Measurements from ENCODE around the gene MBD3L2B.

The MBD3L2B gene

GRCh38 chr19:7006135-7006704, 15.0 kb downstream of the MBD3L2B start:
- DNase-seq (ENCODE audit: extremely low read depth, insufficient read length), result no peak
- no peak for TF ChIP-seq CTCF (IDR thresholded peaks at IDR 0.05; ENCODE audit: insufficient read depth, low read length, poor library complexity, severe bottlenecking)
- H3K27me3 ChIP-seq (replicated peaks; ENCODE audit: control insufficient read depth, insufficient read depth, low read length), result no peaks in the 10 kb centered on the region
- H3K4me3 ChIP-seq (replicated peaks; ENCODE audit: low read depth, low read length), result no peak overlapping the region
- H3K36me3 ChIP-seq (ENCODE audit: control insufficient read depth, insufficient read depth, low read length), result no peaks in the 10 kb centered on the region

- DNase-seq (ENCODE audit: extremely low read depth, insufficient read length), result no peak
- no peaks in the 10 kb centered on the region for H3K36me3 ChIP-seq (ENCODE audit: control insufficient read depth, insufficient read depth, low read length)
- peak; percentile 52 for TF ChIP-seq CTCF (IDR thresholded peaks at IDR 0.05; ENCODE audit: insufficient read depth, low read length, poor library complexity, severe bottlenecking)
- H3K4me3 ChIP-seq (replicated peaks; ENCODE audit: low read depth, low read length), result no peak overlapping the region
- no peaks in the 10 kb centered on the region; the same call in 1 of the 2 replicates for H3K27me3 ChIP-seq (replicated peaks; ENCODE audit: control insufficient read depth, insufficient read depth, low read length)
These were observed 16.8 kb downstream of the MBD3L2B start for GRCh38 chr19:7004313-7004931.

- DNase-seq (ENCODE audit: extremely low read depth, insufficient read length), result no peak
- Histone ChIP-seq H3K36me3 (ENCODE audit: control insufficient read depth, insufficient read depth, low read length) (no peaks in the 10 kb centered on the region), H3K4me3 (replicated peaks; ENCODE audit: low read depth, low read length) (no peak overlapping the region), H3K27me3 (replicated peaks; ENCODE audit: control insufficient read depth, insufficient read depth, low read length) (no peaks in the 10 kb centered on the region; the same call in 1 of the 2 replicates)
- TF ChIP-seq CTCF (IDR thresholded peaks at IDR 0.05; ENCODE audit: insufficient read depth, low read length, poor library complexity, severe bottlenecking), result no peak
These were observed 20.4 kb downstream of the MBD3L2B start for GRCh38 chr19:7000816-7001215.

- H3K27me3 ChIP-seq (replicated peaks; ENCODE audit: control insufficient read depth, insufficient read depth, low read length), result no peaks in the 10 kb centered on the region; the same call in 1 of the 2 replicates
- no peak for TF ChIP-seq CTCF (IDR thresholded peaks at IDR 0.05; ENCODE audit: insufficient read depth, low read length, poor library complexity, severe bottlenecking)
- no peak overlapping the region for H3K4me3 ChIP-seq (replicated peaks; ENCODE audit: low read depth, low read length)
- no peaks in the 10 kb centered on the region for H3K36me3 ChIP-seq (ENCODE audit: control insufficient read depth, insufficient read depth, low read length)
- DNase-seq (ENCODE audit: extremely low read depth, insufficient read length), result no peak
These were observed 20.9 kb downstream of the MBD3L2B start for GRCh38 chr19:7000333-7000732.

- H3K27me3 ChIP-seq (replicated peaks; ENCODE audit: control insufficient read depth, insufficient read depth, low read length), result no peaks in the 10 kb centered on the region; the same call in 1 of the 2 replicates
- TF ChIP-seq CTCF (IDR thresholded peaks at IDR 0.05; ENCODE audit: insufficient read depth, low read length, poor library complexity, severe bottlenecking), result no peak
- no peaks in the 10 kb centered on the region for H3K36me3 ChIP-seq (ENCODE audit: control insufficient read depth, insufficient read depth, low read length)
- no peak overlapping the region for H3K4me3 ChIP-seq (replicated peaks; ENCODE audit: low read depth, low read length)
- DNase-seq (ENCODE audit: extremely low read depth, insufficient read length), result no peak
These were observed 21.3 kb downstream of the MBD3L2B start for GRCh38 chr19:6999933-7000332.

Data from GM06990 (cell line).